ENCODE results near the gene LARGE1. TPM values are rescaled to one million over a fixed set of nuclear protein-coding genes. Genes with fewer than 3 reads are reported as not detected.

LARGE1 gene
- total RNA-seq, 4 donors from 2014 or later: 78.1 to 156 (median 104) TPM

DNA sequence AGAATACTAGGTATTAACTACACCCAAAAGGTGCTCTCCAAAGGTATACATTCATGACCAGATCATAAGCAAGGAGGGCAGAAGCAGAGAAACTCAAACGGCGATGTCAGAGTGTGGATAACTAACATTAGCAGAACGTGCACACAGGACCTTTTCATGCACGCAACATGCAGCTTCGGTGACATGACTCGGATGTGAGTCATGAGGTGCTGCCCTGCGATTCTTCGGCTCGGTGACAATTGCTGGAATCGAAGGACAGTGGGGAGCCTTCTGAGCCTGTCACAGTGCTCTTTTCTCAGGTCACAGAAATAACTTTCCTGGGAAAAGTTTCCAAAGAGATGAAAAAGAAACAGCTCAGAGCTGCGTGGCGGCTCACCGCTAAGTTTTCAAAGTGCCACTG lies 443.6 kb downstream of the LARGE1 start:
- Histone ChIP-seq H3K27me3 (no peaks in the 10 kb centered on the region), H3K36me3 (no peaks in the 10 kb centered on the region), H3K27ac (no peak overlapping the region), H3K4me1 (no peaks in the 10 kb centered on the region), H3K9me3 (no peaks in the 10 kb centered on the region), H3K4me3 (no peak overlapping the region)
- no peak for DNase-seq
- TF ChIP-seq, protein P1, sequence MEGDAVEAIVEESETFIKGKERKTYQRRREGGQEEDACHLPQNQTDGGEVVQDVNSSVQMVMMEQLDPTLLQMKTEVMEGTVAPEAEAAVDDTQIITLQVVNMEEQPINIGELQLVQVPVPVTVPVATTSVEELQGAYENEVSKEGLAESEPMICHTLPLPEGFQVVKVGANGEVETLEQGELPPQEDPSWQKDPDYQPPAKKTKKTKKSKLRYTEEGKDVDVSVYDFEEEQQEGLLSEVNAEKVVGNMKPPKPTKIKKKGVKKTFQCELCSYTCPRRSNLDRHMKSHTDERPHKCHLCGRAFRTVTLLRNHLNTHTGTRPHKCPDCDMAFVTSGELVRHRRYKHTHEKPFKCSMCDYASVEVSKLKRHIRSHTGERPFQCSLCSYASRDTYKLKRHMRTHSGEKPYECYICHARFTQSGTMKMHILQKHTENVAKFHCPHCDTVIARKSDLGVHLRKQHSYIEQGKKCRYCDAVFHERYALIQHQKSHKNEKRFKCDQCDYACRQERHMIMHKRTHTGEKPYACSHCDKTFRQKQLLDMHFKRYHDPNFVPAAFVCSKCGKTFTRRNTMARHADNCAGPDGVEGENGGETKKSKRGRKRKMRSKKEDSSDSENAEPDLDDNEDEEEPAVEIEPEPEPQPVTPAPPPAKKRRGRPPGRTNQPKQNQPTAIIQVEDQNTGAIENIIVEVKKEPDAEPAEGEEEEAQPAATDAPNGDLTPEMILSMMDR (IDR thresholded peaks at IDR 0.05): no peak
- no peak for TF ChIP-seq POLR2A (IDR thresholded peaks at IDR 0.05)

DNA sequence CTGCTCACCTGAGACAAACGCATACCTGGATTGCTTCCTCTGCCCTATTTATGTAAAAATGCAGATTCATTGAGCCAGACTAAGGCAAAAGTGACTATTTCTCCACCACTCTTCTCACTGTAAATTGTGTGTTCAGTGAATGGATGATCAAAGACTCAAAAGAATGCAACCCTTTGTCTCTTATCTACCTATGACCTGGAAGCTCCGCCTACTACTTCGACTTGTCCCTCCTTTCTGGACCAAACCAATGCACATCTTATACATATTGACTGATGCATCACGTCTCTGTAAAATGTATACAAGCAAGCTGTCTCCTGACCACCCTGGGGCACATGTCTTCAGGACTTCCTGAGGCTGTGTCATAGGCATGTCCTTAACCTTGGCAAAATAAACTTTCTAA lies 444.1 kb downstream of the LARGE1 start:
- Histone ChIP-seq H3K4me3 (no peak overlapping the region), H3K36me3 (no peaks in the 10 kb centered on the region), H3K9me3 (no peaks in the 10 kb centered on the region), H3K27me3 (no peaks in the 10 kb centered on the region), H3K4me1 (no peaks in the 10 kb centered on the region), H3K27ac (no peak overlapping the region)
- TF ChIP-seq POLR2A (IDR thresholded peaks at IDR 0.05): no peak
- TF ChIP-seq, protein P1 (IDR thresholded peaks at IDR 0.05): no peak
- DNase-seq: no peak

DNA sequence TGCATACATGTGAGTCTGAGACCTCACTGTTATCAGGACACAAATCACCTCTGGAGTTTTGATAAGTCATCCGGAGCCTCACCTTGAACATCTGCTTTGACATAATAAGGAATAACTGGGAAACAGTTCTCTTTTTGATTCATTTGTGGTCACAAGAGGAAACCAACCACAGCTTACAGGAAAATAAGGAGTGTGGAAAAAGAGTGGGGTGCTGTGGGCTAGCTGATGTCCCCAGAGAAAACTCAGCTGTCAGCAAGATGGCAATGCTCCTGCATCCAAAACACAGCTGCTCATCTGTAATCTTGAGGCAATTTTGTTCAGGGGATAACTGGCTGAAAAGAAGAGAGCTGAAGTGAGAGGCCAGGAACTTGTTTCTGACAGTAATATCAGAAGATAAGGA lies 445.7 kb downstream of the LARGE1 start:
- H3K9me3 ChIP-seq: no peaks in the 10 kb centered on the region
- TF ChIP-seq, protein P1 (IDR thresholded peaks at IDR 0.05): no peak
- no peaks in the 10 kb centered on the region for H3K27me3 ChIP-seq
- H3K27ac ChIP-seq: no peak overlapping the region
- no peaks in the 10 kb centered on the region for H3K36me3 ChIP-seq
- DNase-seq: no peak
- no peaks in the 10 kb centered on the region for H3K4me1 ChIP-seq
- H3K4me3 ChIP-seq: no peak overlapping the region

DNA sequence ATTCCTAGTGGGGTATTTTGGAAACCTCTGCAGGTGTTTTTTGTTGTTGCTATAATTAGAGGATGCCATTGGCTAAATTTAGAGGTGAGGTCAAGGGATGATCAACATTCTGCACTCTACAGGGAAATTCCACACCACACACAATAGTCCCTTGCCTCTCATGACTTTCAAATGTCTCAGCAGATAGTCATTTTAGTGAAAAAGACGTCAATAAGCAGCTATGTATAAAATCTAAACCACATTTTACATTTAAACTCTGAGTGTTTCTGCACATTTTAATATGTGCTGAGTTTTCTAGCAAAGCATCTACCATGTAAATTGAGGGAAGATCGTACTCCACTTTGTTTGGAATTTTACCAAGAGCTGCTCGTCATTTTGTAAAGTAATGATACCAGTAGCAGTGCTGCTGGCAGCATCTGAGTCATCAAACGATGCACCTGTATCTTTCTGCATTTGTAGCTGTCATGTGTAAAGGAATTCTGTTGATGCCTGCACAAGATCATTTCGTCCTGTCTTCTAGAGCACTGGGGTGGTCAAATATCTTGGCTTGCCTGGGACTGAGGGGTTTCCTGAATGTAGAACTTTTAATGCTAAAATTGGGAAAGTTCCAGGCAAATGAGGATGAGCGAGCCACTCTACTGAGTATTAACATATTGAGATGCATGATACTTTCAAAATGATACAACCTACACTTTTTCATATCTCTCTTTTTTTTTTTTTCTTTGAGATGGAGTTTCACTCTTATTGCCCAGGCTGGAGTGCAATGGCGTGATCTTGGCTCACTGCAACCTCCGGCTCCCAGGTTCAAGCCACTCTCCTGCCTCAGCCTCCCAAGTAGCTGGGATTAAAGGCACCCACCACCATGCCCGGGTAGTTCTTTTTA lies 447.6 kb downstream of the LARGE1 start:
- Histone ChIP-seq H3K4me3 (no peak overlapping the region), H3K27me3 (no peaks in the 10 kb centered on the region), H3K27ac (no peak overlapping the region), H3K4me1 (no peaks in the 10 kb centered on the region), H3K36me3 (no peaks in the 10 kb centered on the region), H3K9me3 (no peaks in the 10 kb centered on the region)
- TF ChIP-seq, protein P1 (IDR thresholded peaks at IDR 0.05): no peak
- no peak for TF ChIP-seq POLR2A (IDR thresholded peaks at IDR 0.05)
- DNase-seq: no peak

DNA sequence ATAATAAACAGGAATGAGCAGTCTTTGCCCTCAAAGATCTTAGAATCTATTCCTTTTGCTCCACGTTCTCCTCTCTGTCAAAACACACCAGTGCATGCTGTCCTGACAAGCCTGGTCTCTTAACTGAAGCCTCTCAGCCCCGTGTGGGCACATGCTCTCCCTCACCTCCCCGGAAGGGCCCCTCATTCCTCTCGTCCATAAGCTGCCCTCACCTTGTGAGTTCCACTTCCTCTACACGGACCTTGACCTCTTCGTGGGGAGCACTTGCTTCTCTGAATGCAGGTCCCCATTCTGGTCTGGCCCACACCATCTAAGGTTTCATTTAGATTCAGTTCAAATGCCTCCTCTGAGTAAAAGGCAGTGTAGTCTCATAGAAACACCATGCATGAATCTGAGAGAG lies 449.8 kb downstream of the LARGE1 start:
- H3K4me1 ChIP-seq: no peaks in the 10 kb centered on the region
- DNase-seq: no peak
- no peaks in the 10 kb centered on the region for H3K9me3 ChIP-seq
- H3K27ac ChIP-seq: no peak overlapping the region
- no peak overlapping the region for H3K4me3 ChIP-seq
- no peaks in the 10 kb centered on the region for H3K36me3 ChIP-seq
- TF ChIP-seq, protein P1 (IDR thresholded peaks at IDR 0.05): no peak
- TF ChIP-seq POLR2A (IDR thresholded peaks at IDR 0.05): no peak
- no peaks in the 10 kb centered on the region for H3K27me3 ChIP-seq

All from Peyer's patch (tissue), 4 donors.